ENCODE results near the gene APC2. TPM values are rescaled to one million over a fixed set of nuclear protein-coding genes. Genes with fewer than 3 reads are reported as not detected.

Gene APC2
- polyA plus RNA-seq, 1 donor (not counting 4 experiments of a cell fraction or from before 2014, with no cell fraction given): 0.01 TPM

- dilution Hi-C loops (cut with MboI; ENCODE audit: extremely low pct_ligation_motif_present, low sequenced_read_pairs): no loop called here
- Histone ChIP-seq H3K4me1 (ENCODE audit: control insufficient read depth, extremely low read depth, insufficient read depth, low read length) (peaks cover 13% of the 10 kb centered on the region), H3K9me1 (ENCODE audit: control insufficient read depth, extremely low read depth, insufficient read depth, low read length) (no peaks in the 10 kb centered on the region), H3K36me3 (ENCODE audit: control insufficient read depth in 2 of 2, extremely low read depth in 1 of 2, insufficient read depth in 2 of 2, low read length in 2 of 2) (peaks cover 0 to 2% of the 10 kb centered on the region in 2 experiments), H3K27me3 (ENCODE audit: control insufficient read depth, extremely low read depth, insufficient read depth, low read length) (no peaks in the 10 kb centered on the region), H2AFZ (ENCODE audit: control insufficient read depth, low read length) (no peak overlapping the region), H3K4me2 (ENCODE audit: control insufficient read depth, extremely low read depth, insufficient read depth, low read depth, low read length) (no peak overlapping the region), H3K9ac (ENCODE audit: control insufficient read depth, extremely low read depth, insufficient read depth, low read length) (no peak overlapping the region), H3K27ac (ENCODE audit: control insufficient read depth, insufficient read depth, low read length) (no peak overlapping the region), H3K79me2 (ENCODE audit: control insufficient read depth, insufficient read depth, low read length) (no peaks in the 10 kb centered on the region), H3K9me3 (ENCODE audit: control insufficient read depth, low read depth, low read length) (no peaks in the 10 kb centered on the region), H3K4me3 (ENCODE audit: control insufficient read depth in 2 of 3, extremely low read depth in 1 of 3, insufficient read depth in 2 of 3, low read depth in 1 of 3, low read length in 3 of 3) (no peak overlapping the region), H4K20me1 (ENCODE audit: control insufficient read depth, extremely low read depth, insufficient read depth, low read length) (no peaks in the 10 kb centered on the region)
- FAIRE-seq (no peak), DNase-seq (ENCODE audit: low read depth, low spot score) (no peak)
- TF ChIP-seq CTCF (optimal IDR thresholded peaks at IDR 0.05 in 1 of 3, IDR thresholded peaks at IDR 0.05 in 1 of 3, conservative IDR thresholded peaks at IDR 0.05 in 1 of 3; ENCODE audit: extremely low read depth in 1 of 3, insufficient read depth in 2 of 3, low read length in 3 of 3): no peak
- no peak for TF ChIP-seq EZH2 (IDR thresholded peaks at IDR 0.05; ENCODE audit: low read length)
Measured at GRCh38 chr19:1510807-1511206, 60.9 kb downstream of the APC2 start.

GRCh38 chr19:1511318-1512317 lies 61.7 kb downstream of the APC2 start:
- Histone ChIP-seq H3K79me2 (ENCODE audit: control insufficient read depth, insufficient read depth, low read length) (no peaks in the 10 kb centered on the region), H3K4me3 (ENCODE audit: control insufficient read depth in 2 of 3, extremely low read depth in 1 of 3, insufficient read depth in 2 of 3, low read depth in 1 of 3, low read length in 3 of 3) (peak overlapping the region in 2 of 3 experiments; percentile 18 to 57), H4K20me1 (ENCODE audit: control insufficient read depth, extremely low read depth, insufficient read depth, low read length) (no peaks in the 10 kb centered on the region), H3K27ac (ENCODE audit: control insufficient read depth, insufficient read depth, low read length) (no peak overlapping the region), H3K9me3 (ENCODE audit: control insufficient read depth, low read depth, low read length) (no peaks in the 10 kb centered on the region), H3K4me1 (ENCODE audit: control insufficient read depth, extremely low read depth, insufficient read depth, low read length) (peaks cover 13% of the 10 kb centered on the region), H3K9me1 (ENCODE audit: control insufficient read depth, extremely low read depth, insufficient read depth, low read length) (no peaks in the 10 kb centered on the region), H2AFZ (ENCODE audit: control insufficient read depth, low read length) (no peak overlapping the region), H3K27me3 (ENCODE audit: control insufficient read depth, extremely low read depth, insufficient read depth, low read length) (no peaks in the 10 kb centered on the region), H3K4me2 (ENCODE audit: control insufficient read depth, extremely low read depth, insufficient read depth, low read depth, low read length) (peak overlapping the region; percentile 51), H3K9ac (ENCODE audit: control insufficient read depth, extremely low read depth, insufficient read depth, low read length) (no peak overlapping the region), H3K36me3 (ENCODE audit: control insufficient read depth in 2 of 2, extremely low read depth in 1 of 2, insufficient read depth in 2 of 2, low read length in 2 of 2) (peaks cover 0 to 2% of the 10 kb centered on the region in 2 experiments)
- DNase-seq (ENCODE audit: low read depth, low spot score) (no peak), FAIRE-seq (no peak)
- TF ChIP-seq EZH2 (IDR thresholded peaks at IDR 0.05; ENCODE audit: low read length) (no peak), CTCF (optimal IDR thresholded peaks at IDR 0.05 in 1 of 3, IDR thresholded peaks at IDR 0.05 in 1 of 3, conservative IDR thresholded peaks at IDR 0.05 in 1 of 3; ENCODE audit: extremely low read depth in 1 of 3, insufficient read depth in 2 of 3, low read length in 3 of 3) (no peak)
- dilution Hi-C loops (cut with MboI; ENCODE audit: extremely low pct_ligation_motif_present, low sequenced_read_pairs): no loop called here
